HFFc6 (cell line): ENCODE measurements around the gene ACD. TPM values are rescaled to one million over a fixed set of nuclear protein-coding genes. Genes with fewer than 3 reads are reported as not detected.
A peak's percentile ranks its signal among the peaks of the same experiment; 100 is the strongest.

ENCODE experiments used
- DNase-seq: peaks from one replicate; pipeline ENCODE4 v3.0.0-alpha.2; 2018
- H3K27ac Mint-ChIP-seq: 2 replicates; pipeline ENCODE4 v1.8.0; 2020; ENCODE audit warnings: mild to moderate bottlenecking, mixed read lengths
- H3K27me3 Mint-ChIP-seq: 2 replicates; pipeline ENCODE4 v1.8.0; 2021; ENCODE audit warnings: mild to moderate bottlenecking, moderate library complexity, mixed read lengths; ENCODE audit not compliant: insufficient read depth
- H3K36me3 Mint-ChIP-seq: 2 replicates; pipeline ENCODE4 v1.8.0; 2021; ENCODE audit warnings: low read depth, mixed read lengths
- H3K4me1 Mint-ChIP-seq: 2 replicates; pipeline ENCODE4 v1.8.0; 2020; ENCODE audit warnings: low read depth, mixed read lengths
- H3K4me3 Mint-ChIP-seq: 2 replicates; pipeline ENCODE4 v1.8.0; 2020; ENCODE audit warnings: mild to moderate bottlenecking, moderate library complexity, mixed read lengths
- H3K9me3 Mint-ChIP-seq: 2 replicates; pipeline ENCODE4 v1.8.0; 2020; ENCODE audit warnings: mild to moderate bottlenecking, mixed read lengths
- CTCF ChIP-seq: fragments of 200-600 bp; sonication (generic); IDR thresholded peaks from 2 replicates; pipeline ENCODE4 v1.5.0; 2021; ENCODE audit warnings: antibody characterized with exemption, mild to moderate bottlenecking
- total RNA-seq, 6 experiments: library from RNA; stranded (reverse); fragmentation: NEBNext Ultra II Directional; extraction: Animal tissue kit (Norgen Biotek cat#: 25700); gene quantifications; 2 replicates in 1 of 6; 3 replicates in 5 of 6; pipeline ENCODE4 v1.2.3, GENCODE V29; 2021

ACD gene
- total RNA-seq, 6 experiments from 2014 or later = 18.0 to 25.8 (median 23.9) TPM

DNA sequence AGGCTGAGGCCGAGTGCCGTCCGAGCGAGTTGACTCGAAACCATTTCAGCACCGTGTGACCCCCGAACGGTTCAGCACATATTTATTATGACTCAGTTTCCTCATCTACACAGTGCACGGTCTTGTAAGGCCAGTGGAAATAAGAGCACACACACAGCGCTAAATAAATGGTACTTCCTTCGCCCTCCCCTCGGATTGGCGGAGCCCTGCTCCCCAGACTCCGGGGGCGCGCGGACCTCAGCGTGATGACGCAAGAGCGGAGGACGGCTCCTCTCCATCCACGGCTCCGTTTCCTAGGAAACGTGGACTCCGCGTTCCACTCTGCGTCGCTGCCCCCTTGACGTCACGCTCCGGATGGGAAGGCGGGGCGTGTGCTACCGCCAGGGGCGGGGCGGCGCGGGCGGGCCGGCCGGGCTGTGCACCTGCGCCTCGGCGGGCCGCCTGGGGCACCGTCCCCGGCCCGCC is 536 bp upstream of the ACD start, which contains the start of gene PARD6A:
Gene PARD6A (plus strand): TSS at position 397 of the 465 bp plus-strand sequence. CDS start 79 bp downstream, outside the sequence.
- Mint-ChIP-seq H3K27ac (peak within 1 kb of the TSS; percentile 97), H3K4me3 (peak within 1 kb of the TSS; percentile 94), H3K36me3 (no peaks in the 10 kb centered on the region), H3K4me1 (peaks cover 14% of the 10 kb centered on the region), H3K9me3 (no peaks in the 10 kb centered on the region), H3K27me3 (0 out of 2 replicates have a peak, but pooled peaks cover 2% of the 10 kb centered on the region)
- no peak for TF ChIP-seq CTCF
- DNase-seq = peak; percentile 94

DNA sequence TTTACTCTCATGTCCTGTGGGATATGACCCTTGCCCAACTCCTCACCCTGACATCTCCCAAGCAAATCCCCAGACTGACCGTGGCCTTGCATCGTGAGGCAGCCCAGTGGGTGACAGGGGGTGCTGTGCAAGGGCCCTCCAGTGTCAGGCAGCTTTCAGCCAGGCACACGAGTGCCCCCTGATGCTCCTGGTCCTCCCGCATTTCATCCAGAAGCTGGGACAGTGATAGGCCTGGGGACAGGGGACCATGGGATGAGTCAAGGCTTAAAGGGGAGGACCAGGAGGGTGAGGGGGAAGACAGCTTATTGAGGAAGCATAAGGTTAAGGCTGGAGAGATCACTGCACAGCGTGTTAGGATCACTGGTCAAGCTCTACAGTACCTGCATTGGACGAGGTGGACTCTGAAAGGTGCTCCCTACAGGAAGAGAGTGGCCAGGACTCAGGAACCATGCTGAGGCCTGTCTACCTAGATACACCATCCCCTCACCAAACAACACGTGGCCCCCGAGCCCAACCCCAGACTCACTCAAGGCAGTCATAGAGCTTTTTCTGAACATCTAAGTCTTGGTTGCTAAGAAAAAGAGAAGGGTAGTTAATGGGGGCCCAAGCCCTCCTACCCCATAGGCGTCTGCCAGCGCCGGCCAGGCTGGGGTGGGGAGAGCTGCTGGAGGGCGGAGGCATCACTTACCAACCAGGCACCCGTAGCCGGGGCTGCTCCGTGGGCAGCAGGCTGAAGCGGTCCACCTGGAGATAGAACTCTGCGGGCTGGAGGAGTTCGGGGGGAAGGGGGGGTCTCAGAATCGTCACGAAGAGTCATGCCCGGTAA is 998 bp downstream of the ACD start:
- TF ChIP-seq CTCF = no peak

DNA sequence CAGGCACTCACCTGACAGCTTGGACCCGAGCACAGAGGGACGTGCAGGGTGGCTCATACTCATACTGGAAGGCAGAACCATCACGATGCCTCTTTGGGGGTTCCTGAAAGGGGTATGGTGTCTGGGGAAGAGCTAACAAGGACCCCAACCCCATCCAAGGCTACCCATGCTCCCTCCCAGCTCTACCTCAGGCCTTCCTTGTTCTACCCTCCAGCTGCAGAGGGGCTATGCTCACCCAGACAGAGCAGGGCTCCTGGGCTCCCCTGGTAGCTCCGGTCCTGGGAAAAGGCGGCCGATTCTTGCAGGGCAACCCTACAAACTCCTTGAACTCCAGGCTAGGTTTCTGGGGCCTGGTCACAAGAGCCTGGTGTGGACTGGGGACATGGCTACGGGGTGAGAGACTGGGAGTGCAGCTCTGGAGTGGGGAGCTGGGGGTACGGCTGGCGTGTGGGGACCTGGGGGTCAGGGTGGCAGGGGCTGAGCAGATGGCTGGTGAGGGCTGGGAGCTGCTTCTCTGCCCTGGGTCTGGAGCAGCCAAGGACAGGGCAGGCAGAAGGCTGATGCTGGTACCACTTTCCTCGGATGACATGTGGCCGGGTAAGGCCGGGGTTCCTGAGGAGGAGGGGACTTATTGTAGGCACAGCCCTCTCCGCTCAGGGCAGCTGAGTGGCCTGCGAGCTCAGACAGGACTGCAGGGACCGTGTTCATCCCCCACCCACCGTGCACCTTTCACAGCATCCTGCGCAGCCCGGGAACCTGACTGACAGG is 2.1 kb downstream of the ACD start:
- peaks cover 5% of the 10 kb centered on the region; the same call in 1 of the 2 replicates for H3K27me3 Mint-ChIP-seq
- peaks cover 11% of the 10 kb centered on the region for H3K4me1 Mint-ChIP-seq
- no peak overlapping the region for H3K4me3 Mint-ChIP-seq
- no peaks in the 10 kb centered on the region for H3K36me3 Mint-ChIP-seq
- H3K27ac Mint-ChIP-seq = no peak overlapping the region
- no peak for DNase-seq
- H3K9me3 Mint-ChIP-seq = no peaks in the 10 kb centered on the region
- no peak for TF ChIP-seq CTCF

More for the DNA sequence above, 998 bp downstream of the ACD start:
- Mint-ChIP-seq H3K36me3 (no peaks in the 10 kb centered on the region), H3K27me3 (peaks cover 4% of the 10 kb centered on the region; the same call in 1 of the 2 replicates), H3K4me1 (peaks cover 11% of the 10 kb centered on the region), H3K4me3 (peak overlapping the region; percentile 94), H3K9me3 (no peaks in the 10 kb centered on the region), H3K27ac (peak overlapping the region; percentile 33; the same call in 1 of the 2 replicates)
- no peak for DNase-seq

- H3K36me3 Mint-ChIP-seq = no peaks in the 10 kb centered on the region
- no peak overlapping the region for H3K4me3 Mint-ChIP-seq
- TF ChIP-seq CTCF = no peak
- H3K27me3 Mint-ChIP-seq = peaks cover 7% of the 10 kb centered on the region
- peaks cover 11% of the 10 kb centered on the region for H3K4me1 Mint-ChIP-seq
- H3K27ac Mint-ChIP-seq = no peak overlapping the region
- no peak for DNase-seq
- H3K9me3 Mint-ChIP-seq = no peaks in the 10 kb centered on the region
These were observed 2.9 kb downstream of the ACD start for GRCh38 chr16:67657017-67657608.

DNA sequence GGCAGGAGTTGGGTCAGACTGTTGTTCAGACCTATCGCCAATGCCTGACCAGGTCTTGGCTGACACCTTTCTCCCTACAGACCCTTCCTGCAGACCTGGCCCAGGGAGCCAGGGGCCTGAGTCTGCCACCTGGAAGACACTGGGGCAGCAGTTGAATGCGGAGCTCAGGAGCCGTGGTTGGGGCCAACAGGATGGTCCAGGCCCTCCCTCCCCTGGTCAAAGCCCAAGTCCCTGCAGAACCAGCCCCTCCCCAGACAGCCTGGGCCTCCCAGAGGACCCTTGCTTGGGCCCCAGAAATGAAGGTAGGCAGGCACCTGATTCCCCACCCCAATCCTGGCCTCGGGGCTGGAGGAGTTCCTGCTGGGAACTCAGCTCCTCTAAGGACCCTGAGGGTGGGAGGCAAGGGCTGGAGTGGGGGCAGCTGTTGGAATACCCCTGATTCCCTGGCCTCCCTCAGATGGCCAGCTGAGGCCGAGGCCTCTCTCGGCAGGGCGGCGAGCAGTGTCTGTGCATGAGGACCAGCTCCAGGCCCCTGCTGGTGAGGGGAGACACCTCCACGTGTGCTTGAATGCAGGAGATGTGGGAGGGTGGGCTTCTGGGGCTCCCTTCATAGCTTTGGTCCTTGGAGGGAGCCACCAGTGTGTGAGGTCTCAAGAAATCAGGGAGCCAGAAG is 3.6 kb downstream of the ACD start:
- H3K4me3 Mint-ChIP-seq = no peak overlapping the region
- DNase-seq = no peak
- no peaks in the 10 kb centered on the region for H3K9me3 Mint-ChIP-seq
- H3K36me3 Mint-ChIP-seq = no peaks in the 10 kb centered on the region
- no peak overlapping the region for H3K27ac Mint-ChIP-seq
- H3K4me1 Mint-ChIP-seq = peaks cover 11% of the 10 kb centered on the region
- no peak for TF ChIP-seq CTCF
- H3K27me3 Mint-ChIP-seq = peaks cover 11% of the 10 kb centered on the region
